Endothelial cell (in vitro differentiated cells): ENCODE results near the gene LRIG1. TPM values are rescaled to one million over a fixed set of nuclear protein-coding genes. Genes with fewer than 3 reads are reported as not detected.

Source experiments
- DNase-seq: peaks from one replicate; pipeline ENCODE4 v3.0.0; 2021; ENCODE audit warnings: low spot score
- H3K27ac Mint-ChIP-seq: one replicate; pipeline ENCODE4 v1.8.0; 2021; ENCODE audit warnings: mixed read lengths, inconsistent platforms; ENCODE audit not compliant: unreplicated experiment
- H3K27me3 Mint-ChIP-seq: one replicate; pipeline ENCODE4 v1.8.0; 2021; ENCODE audit warnings: mild to moderate bottlenecking, moderate library complexity, mixed read lengths, inconsistent platforms; ENCODE audit not compliant: unreplicated experiment
- H3K36me3 Mint-ChIP-seq: one replicate; pipeline ENCODE4 v1.8.0; 2021; ENCODE audit warnings: mild to moderate bottlenecking, low read depth, mixed read lengths, inconsistent platforms; ENCODE audit not compliant: unreplicated experiment
- H3K4me1 Mint-ChIP-seq: one replicate; pipeline ENCODE4 v1.8.0; 2021; ENCODE audit warnings: mild to moderate bottlenecking, mixed read lengths, inconsistent platforms; ENCODE audit not compliant: unreplicated experiment
- H3K4me3 Mint-ChIP-seq: one replicate; pipeline ENCODE4 v1.8.0; 2021; ENCODE audit warnings: mild to moderate bottlenecking, mixed read lengths, inconsistent platforms; ENCODE audit not compliant: unreplicated experiment
- H3K9me3 Mint-ChIP-seq: one replicate; pipeline ENCODE4 v1.8.0; 2021; ENCODE audit warnings: mixed read lengths, inconsistent platforms; ENCODE audit not compliant: unreplicated experiment
- CTCF ChIP-seq: fragments of 200-600 bp; sonication (generic); IDR thresholded peaks from one replicate; pipeline ENCODE4 v1.5.0; 2021; ENCODE audit warnings: antibody characterized with exemption; ENCODE audit not compliant: unreplicated experiment
- total RNA-seq: library from RNA; stranded (reverse); fragmentation: NEBNext Ultra II Directional; extraction: Animal tissue kit (Norgen Biotek cat#: 25700); gene quantifications from one replicate; pipeline ENCODE4 v1.2.1, GENCODE V29; 2021; ENCODE audit not compliant: unreplicated experiment

LRIG1 gene
- total RNA-seq, 1 donor from 2014 or later: 25.1 TPM

- Mint-ChIP-seq H3K4me3 (no peak overlapping the region), H3K4me1 (peaks cover 54% of the 10 kb centered on the region), H3K27me3 (peaks cover 3% of the 10 kb centered on the region), H3K27ac (no peak overlapping the region), H3K36me3 (no peaks in the 10 kb centered on the region), H3K9me3 (no peaks in the 10 kb centered on the region)
- no peak for TF ChIP-seq CTCF
- no peak for DNase-seq
Observed at GRCh38 chr3:66486202-66486601, 14.6 kb downstream of the LRIG1 start.

GRCh38 chr3:66485291-66485968, 15.4 kb downstream of the LRIG1 start:
- no peak for DNase-seq
- no peak for TF ChIP-seq CTCF
- Mint-ChIP-seq H3K27ac (no peak overlapping the region), H3K9me3 (no peaks in the 10 kb centered on the region), H3K36me3 (no peaks in the 10 kb centered on the region), H3K27me3 (peaks cover 3% of the 10 kb centered on the region), H3K4me1 (peaks cover 59% of the 10 kb centered on the region), H3K4me3 (no peak overlapping the region)

- TF ChIP-seq CTCF: no peak
- Mint-ChIP-seq H3K36me3 (no peaks in the 10 kb centered on the region), H3K4me3 (no peak overlapping the region), H3K27ac (no peak overlapping the region), H3K27me3 (peaks cover 3% of the 10 kb centered on the region), H3K9me3 (no peaks in the 10 kb centered on the region), H3K4me1 (peaks cover 59% of the 10 kb centered on the region)
- no peak for DNase-seq
Observed at GRCh38 chr3:66484106-66484844, 16.5 kb downstream of the LRIG1 start.

GRCh38 chr3:66483409-66483906, 17.4 kb downstream of the LRIG1 start:
- DNase-seq: no peak
- Mint-ChIP-seq H3K27me3 (peaks cover 3% of the 10 kb centered on the region), H3K4me3 (no peak overlapping the region), H3K4me1 (peaks cover 67% of the 10 kb centered on the region), H3K27ac (no peak overlapping the region), H3K36me3 (peaks cover 3% of the 10 kb centered on the region), H3K9me3 (no peaks in the 10 kb centered on the region)
- no peak for TF ChIP-seq CTCF

GRCh38 chr3:66483006-66483405, 17.8 kb downstream of the LRIG1 start:
- Mint-ChIP-seq H3K4me3 (no peak overlapping the region), H3K27ac (no peak overlapping the region)
- DNase-seq: no peak

More at GRCh38 chr3:66483006-66483405, 17.8 kb downstream of the LRIG1 start:
- Mint-ChIP-seq H3K36me3 (peaks cover 3% of the 10 kb centered on the region), H3K27me3 (peaks cover 3% of the 10 kb centered on the region), H3K9me3 (no peaks in the 10 kb centered on the region), H3K4me1 (peaks cover 67% of the 10 kb centered on the region)
- no peak for TF ChIP-seq CTCF
